Activated CD4-positive, alpha-beta T cell treated with anti-CD3 and anti-CD28 coated beads for 36 hours (primary cell): ENCODE results near the gene BRINP3. TPM values are rescaled to one million over a fixed set of nuclear protein-coding genes. Genes with fewer than 3 reads are reported as not detected.
A peak's percentile ranks its signal among the peaks of the same experiment; 100 is the strongest.

Experiments
- ATAC-seq: fragments of 200-7000 bp; cut with Tn5 transposase; one replicate; pipeline ENCODE4 v1.10.0; 2021; ENCODE audit warnings: mild to moderate bottlenecking, moderate library complexity
- CTCF ChIA-PET: fragments of 350-600 bp; sonication (Branson Sonifier 250); formaldehyde crosslinking; loops from one replicate; lab custom pipeline; 2021; ENCODE audit warnings: antibody characterized with exemption; lab: Charles Lee
- POLR2A ChIA-PET: fragments of 350-600 bp; sonication (Branson Sonifier 250); formaldehyde crosslinking; loops from one replicate; lab custom pipeline; 2021; ENCODE audit warnings: antibody characterized with exemption, inconsistent platforms; lab: Charles Lee
- DNase-seq: peaks from one replicate; pipeline ENCODE4 v3.0.0-alpha.2; 2020
- H3K27ac Mint-ChIP-seq: one replicate; pipeline ENCODE4 v1.8.0; 2021; ENCODE audit warnings: mixed read lengths
- H3K27me3 Mint-ChIP-seq: one replicate; pipeline ENCODE4 v1.8.0; 2021; ENCODE audit warnings: mixed read lengths
- H3K36me3 Mint-ChIP-seq: one replicate; pipeline ENCODE4 v1.8.0; 2021; ENCODE audit warnings: low read depth, mixed read lengths
- H3K4me1 Mint-ChIP-seq: one replicate; pipeline ENCODE4 v1.8.0; 2021; ENCODE audit warnings: mixed read lengths
- H3K4me3 Mint-ChIP-seq: one replicate; pipeline ENCODE4 v1.8.0; 2021; ENCODE audit warnings: mild to moderate bottlenecking, moderate library complexity, mixed read lengths
- H3K9me3 Mint-ChIP-seq: one replicate; pipeline ENCODE4 v1.8.0; 2021; ENCODE audit warnings: low read depth, mixed read lengths
- intact Hi-C, 2 experiments: fragments of 100-400 bp; cut with DNase I in 1 of 2; cut with micrococcal nuclease in 1 of 2; formaldehyde crosslinking; loops; one replicate each; pipeline versions ENCODE4 v1.14.2 to v1.15.1; 2022 to 2024; cut with DNase I, micrococcal nuclease
- total RNA-seq, 2 experiments: library from RNA; stranded (reverse); gene quantifications; one replicate each; pipeline ENCODE4 v1.2.3, GENCODE V29; 2021

Gene BRINP3
- total RNA-seq, 2 experiments from 2014 or later = not detected

DNA sequence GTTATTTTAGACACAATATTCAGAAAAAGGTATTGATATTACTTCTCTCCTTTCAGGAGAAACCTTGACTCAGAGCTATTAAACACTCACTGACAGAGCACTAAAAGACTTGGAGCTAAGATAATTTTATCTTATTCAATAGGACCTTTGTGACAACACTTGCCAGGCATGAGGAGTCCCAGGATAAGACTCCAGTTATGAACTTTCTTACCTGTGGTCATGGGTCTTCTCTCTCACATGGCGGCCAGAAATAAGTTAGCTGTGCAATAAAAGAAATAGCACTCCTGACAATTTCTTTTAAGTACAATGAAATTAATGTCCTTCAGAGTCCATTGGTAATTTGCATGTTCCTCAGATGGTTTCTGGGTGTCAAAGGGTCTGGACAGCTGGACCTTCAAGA is 382.1 kb downstream of the BRINP3 start:
- POLR2A ChIA-PET = no interaction called here
- no peaks in the 10 kb centered on the region for H3K36me3 Mint-ChIP-seq

GRCh38 chr1:190084552-190084951 is 393.1 kb downstream of the BRINP3 start:
- Mint-ChIP-seq H3K9me3 (no peaks in the 10 kb centered on the region), H3K4me3 (no peak overlapping the region), H3K4me1 (no peaks in the 10 kb centered on the region), H3K27ac (no peak overlapping the region), H3K36me3 (no peaks in the 10 kb centered on the region), H3K27me3 (no peaks in the 10 kb centered on the region)
- ATAC-seq = no peak
- POLR2A ChIA-PET = no interaction called here
- intact Hi-C loops = no loop called here
- DNase-seq = peak; percentile 7
- CTCF ChIA-PET = interaction anchor here (0.6 kb wide), 1 partner anchor 48 kb away, joined by 3 read pairs; no protein-coding TSS in a partner anchor

More for the DNA sequence above, 382.1 kb downstream of the BRINP3 start:
- CTCF ChIA-PET = no interaction called here
- H3K4me3 Mint-ChIP-seq = no peak overlapping the region
- no peaks in the 10 kb centered on the region for H3K27me3 Mint-ChIP-seq
- no peak overlapping the region for H3K27ac Mint-ChIP-seq
- H3K4me1 Mint-ChIP-seq = no peaks in the 10 kb centered on the region
- DNase-seq (no peak), ATAC-seq (no peak)
- intact Hi-C loops = no loop called here
- peaks cover 4% of the 10 kb centered on the region for H3K9me3 Mint-ChIP-seq

- no peak overlapping the region for H3K27ac Mint-ChIP-seq
- ChIA-PET CTCF (no interaction called here), POLR2A (no interaction called here)
- DNase-seq = no peak
- H3K4me1 Mint-ChIP-seq = no peaks in the 10 kb centered on the region
- H3K9me3 Mint-ChIP-seq = peaks cover 8% of the 10 kb centered on the region
- no peaks in the 10 kb centered on the region for H3K36me3 Mint-ChIP-seq
- no peak overlapping the region for H3K4me3 Mint-ChIP-seq
- no peak for ATAC-seq
- intact Hi-C loops = no loop called here
- no peaks in the 10 kb centered on the region for H3K27me3 Mint-ChIP-seq
Measured at GRCh38 chr1:190068304-190068703, 409.4 kb downstream of the BRINP3 start.

- no peaks in the 10 kb centered on the region for H3K36me3 Mint-ChIP-seq
- H3K27ac Mint-ChIP-seq = no peak overlapping the region
- no peaks in the 10 kb centered on the region for H3K4me1 Mint-ChIP-seq
- ATAC-seq (peak; percentile 64), DNase-seq (peak; percentile 10)
- ChIA-PET CTCF (no interaction called here), POLR2A (no interaction called here)
- no peaks in the 10 kb centered on the region for H3K27me3 Mint-ChIP-seq
- peaks cover 8% of the 10 kb centered on the region for H3K9me3 Mint-ChIP-seq
- intact Hi-C loops = no loop called here
- H3K4me3 Mint-ChIP-seq = no peak overlapping the region
Measured at GRCh38 chr1:190067592-190067991, 410.1 kb downstream of the BRINP3 start.

- no peaks in the 10 kb centered on the region for H3K36me3 Mint-ChIP-seq
- intact Hi-C loops = no loop called here
- peaks cover 5% of the 10 kb centered on the region for H3K9me3 Mint-ChIP-seq
- CTCF ChIA-PET = no interaction called here
- no peak for ATAC-seq
- POLR2A ChIA-PET = no interaction called here
- no peak overlapping the region for H3K4me3 Mint-ChIP-seq
- no peaks in the 10 kb centered on the region for H3K4me1 Mint-ChIP-seq
- no peak for DNase-seq
- no peak overlapping the region for H3K27ac Mint-ChIP-seq
- no peaks in the 10 kb centered on the region for H3K27me3 Mint-ChIP-seq
Measured at GRCh38 chr1:190066011-190066410, 411.7 kb downstream of the BRINP3 start.

- H3K4me1 Mint-ChIP-seq = no peaks in the 10 kb centered on the region
- peaks cover 2% of the 10 kb centered on the region for H3K9me3 Mint-ChIP-seq
- no peak overlapping the region for H3K27ac Mint-ChIP-seq
- ChIA-PET CTCF (interaction anchor here (0.7 kb wide), 1 partner anchor 1822 kb away, joined by 3 read pairs; no protein-coding TSS in a partner anchor), POLR2A (no interaction called here)
- DNase-seq = no peak
- no peaks in the 10 kb centered on the region for H3K36me3 Mint-ChIP-seq
- no peak for ATAC-seq
- H3K4me3 Mint-ChIP-seq = no peak overlapping the region
- no peaks in the 10 kb centered on the region for H3K27me3 Mint-ChIP-seq
- intact Hi-C loops = no loop called here
Measured at GRCh38 chr1:190049314-190049713, 428.4 kb downstream of the BRINP3 start.
